Measurements from ENCODE around the gene PRKAR1A.
"Not testable (repeated sequence)": the region's sequence is repeated elsewhere in the genome, so short reads cannot be mapped to it uniquely, and the experiment has no call there.

PRKAR1A gene

DNA sequence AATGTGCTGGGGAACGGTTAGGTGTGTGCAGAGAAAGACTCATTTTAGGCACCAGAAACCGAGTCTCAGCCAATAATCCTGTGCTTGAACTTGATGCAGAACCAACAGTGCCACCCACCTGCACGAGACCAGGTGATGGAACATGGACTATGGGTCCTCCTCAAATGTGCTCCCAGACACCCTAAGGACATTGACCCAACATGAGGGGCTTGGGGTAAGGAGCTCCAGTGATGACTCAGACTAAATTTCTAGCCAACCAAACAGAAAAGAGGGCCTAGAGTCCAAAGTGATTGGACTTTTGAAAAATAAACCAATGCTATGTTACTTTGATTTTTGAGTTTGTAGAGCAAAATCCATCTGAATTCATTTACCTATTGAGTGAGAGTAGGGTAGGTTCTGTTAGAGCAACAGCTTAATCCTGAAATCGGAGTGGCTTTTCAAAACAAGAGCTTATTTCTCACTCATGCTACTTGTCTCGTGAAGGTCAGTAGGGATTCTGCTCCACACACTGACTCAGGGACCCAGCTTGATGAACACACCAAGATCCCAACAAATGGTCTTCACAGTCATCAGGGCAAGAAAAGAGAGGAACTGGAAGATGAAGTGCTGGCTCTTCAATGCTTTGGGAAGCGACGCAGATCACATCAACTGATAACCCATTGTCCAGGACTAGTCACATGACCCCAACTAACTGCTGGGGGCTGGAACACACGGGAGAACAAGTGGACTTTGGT lies 67.1 kb downstream of the PRKAR1A start:
- no peak for DNase-seq (ENCODE audit: low read depth in 2 of 2)

GRCh38 chr17:68580236-68580770 lies 68.1 kb downstream of the PRKAR1A start:
- DNase-seq (ENCODE audit: low read depth in 2 of 2): no peak

GRCh38 chr17:68581863-68582645 lies 69.8 kb downstream of the PRKAR1A start:
- no peak for DNase-seq (ENCODE audit: low read depth in 2 of 2)

- not testable (repeated sequence) for DNase-seq (ENCODE audit: low read depth in 2 of 2)
Measured at GRCh38 chr17:68582867-68583266, 70.6 kb downstream of the PRKAR1A start.

DNA sequence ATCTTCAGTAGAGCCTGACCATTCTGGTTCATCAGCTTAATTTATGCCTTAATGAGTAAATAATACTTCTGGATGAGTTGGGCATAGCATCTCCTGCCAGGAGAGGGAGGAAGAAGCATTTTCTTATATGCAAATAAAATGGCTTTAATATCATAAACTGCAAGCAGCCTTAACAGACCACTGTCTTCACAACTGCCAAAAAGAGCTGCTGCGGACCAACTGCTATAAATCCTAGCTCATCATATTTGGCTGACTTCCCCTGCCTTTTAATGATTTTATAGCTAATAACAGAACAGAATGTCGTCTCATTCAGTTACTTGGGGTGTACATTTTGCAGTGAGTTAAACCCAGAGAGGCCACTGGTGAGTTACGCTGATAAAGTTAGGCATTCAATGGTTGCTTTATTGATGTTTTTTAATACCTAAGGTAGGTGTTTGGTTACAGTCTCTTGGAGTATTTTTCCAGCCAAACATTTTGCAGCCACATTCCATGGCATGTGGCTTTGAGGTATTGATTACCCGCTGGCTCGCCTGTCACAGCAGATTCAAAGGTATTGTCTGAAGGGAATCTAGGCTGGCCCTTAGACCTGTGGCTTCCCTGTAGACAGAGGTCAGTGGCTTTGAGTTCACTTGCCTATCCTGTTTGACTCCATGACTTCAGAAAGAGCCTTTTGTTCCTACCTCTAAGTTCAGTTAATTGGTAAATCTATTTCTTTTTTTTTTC lies 72.5 kb downstream of the PRKAR1A start:
- no peak for DNase-seq (ENCODE audit: low read depth in 2 of 2)

GRCh38 chr17:68585643-68586042 lies 73.4 kb downstream of the PRKAR1A start:
- no peak for DNase-seq (ENCODE audit: low read depth in 2 of 2)

- DNase-seq (ENCODE audit: low read depth in 2 of 2): no peak
Measured at GRCh38 chr17:68587026-68587425, 74.8 kb downstream of the PRKAR1A start.

DNA sequence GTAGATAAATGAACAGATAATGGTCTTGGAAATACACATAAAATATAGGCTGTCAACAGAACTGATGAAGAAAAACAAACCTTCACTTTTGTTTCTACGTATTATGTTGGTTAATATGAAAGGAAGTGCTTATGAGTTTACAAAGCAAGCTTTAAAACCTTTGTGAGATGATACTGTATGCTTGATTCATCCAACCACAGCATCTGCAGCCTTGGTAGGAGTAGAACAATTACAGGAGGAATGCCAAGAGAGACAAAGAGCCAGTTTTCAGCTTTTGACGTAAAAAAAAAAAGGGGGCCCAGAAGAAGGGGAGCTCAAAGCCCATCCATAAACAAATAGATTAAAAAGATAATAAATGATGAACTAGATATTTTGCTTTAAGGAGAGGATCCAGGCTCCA lies 75.6 kb downstream of the PRKAR1A start:
- no peak for DNase-seq (ENCODE audit: low read depth in 2 of 2)

DNA sequence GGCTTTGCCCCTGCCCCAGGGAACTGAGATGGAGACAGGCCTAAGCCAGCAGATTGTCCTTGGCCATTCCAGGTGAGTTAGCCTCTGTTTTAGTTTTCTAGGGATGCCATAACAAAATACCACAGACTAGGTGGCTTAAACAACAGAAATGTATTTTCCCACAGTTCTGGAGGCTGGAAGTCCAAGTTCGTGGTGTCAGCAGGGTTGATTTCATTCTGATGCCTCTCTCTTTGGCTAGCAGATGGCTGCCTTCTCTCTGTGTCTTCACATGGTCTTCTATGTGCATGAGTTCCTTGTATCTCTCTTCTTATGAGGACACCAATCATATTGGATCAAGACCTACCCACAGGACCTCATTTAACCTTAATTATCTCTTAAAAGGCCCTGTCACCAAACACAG lies 76.1 kb downstream of the PRKAR1A start:
- DNase-seq (ENCODE audit: low read depth in 2 of 2): no peak

- no peak for DNase-seq (ENCODE audit: low read depth in 2 of 2)
Measured at GRCh38 chr17:68589086-68589485, 76.9 kb downstream of the PRKAR1A start.

DNA sequence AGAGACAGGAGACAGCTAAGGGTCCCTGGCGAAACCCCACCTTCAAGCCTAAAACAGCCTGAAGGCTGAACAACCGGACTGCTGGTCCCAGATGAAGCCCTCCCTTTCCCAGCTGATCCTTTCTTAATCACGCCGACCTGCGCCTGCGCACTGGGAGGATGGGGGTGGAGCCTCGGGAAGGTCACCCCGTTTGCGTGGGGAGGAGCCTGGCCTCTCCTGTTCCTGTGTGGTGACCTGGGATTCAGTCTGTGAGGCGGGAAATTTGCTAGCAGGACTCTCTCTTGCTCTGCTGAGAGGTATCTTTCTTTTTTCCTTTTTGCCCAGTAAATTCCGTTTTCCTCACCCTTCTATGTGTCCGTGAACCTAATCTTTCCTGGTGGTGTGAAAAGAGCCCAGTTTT lies 79.4 kb downstream of the PRKAR1A start:
- DNase-seq (ENCODE audit: low read depth in 2 of 2): no peak

- DNase-seq (ENCODE audit: low read depth in 2 of 2): no peak
Measured at GRCh38 chr17:68592009-68592408, 79.8 kb downstream of the PRKAR1A start.

DNA sequence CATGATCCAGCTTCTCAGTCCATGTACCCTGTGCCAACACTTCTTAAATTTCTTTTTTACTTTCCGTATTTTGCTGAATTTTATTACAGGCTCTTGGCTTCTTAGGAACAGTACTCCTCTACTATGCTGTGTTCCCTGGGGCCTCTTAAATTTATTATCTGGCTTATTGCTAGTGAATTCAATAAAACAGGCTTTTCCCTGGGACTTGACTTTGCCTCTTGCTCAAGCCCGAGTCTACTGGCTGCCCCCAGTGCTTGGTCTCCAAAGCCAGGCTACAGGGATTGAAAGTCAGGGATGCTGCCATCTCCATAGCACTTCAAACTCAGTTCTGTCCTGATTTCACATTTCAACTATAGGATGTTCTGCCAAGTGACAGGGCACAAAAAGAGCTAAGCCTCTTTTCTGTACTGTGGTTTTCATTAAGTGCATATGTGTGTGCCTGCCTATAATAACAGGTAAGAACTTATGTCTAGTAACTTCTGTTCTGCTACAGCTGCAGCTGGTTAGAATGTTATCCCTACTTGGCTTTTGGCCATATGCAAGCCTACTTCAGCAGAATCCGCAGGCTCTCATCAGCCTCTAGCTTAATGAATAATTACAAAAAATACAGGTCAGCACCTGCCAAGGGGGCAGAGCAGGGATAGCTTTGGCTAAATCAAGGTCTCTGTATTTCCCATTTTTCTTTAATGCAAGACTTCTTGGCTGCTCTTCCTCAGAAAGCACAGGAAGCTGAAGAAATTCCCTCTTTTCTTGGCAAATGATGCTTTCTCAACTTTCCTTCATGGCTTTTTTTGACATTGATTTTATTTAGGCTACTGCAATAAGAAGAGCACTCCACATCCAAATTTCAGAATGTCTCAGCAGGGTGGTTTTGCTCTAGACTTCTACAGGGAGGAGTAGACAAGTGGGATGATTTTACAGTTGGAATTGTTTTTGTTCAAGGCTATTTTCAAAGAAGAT lies 80.7 kb downstream of the PRKAR1A start:
- DNase-seq (ENCODE audit: low read depth in 2 of 2): no peak

GRCh38 chr17:68594552-68594951 lies 82.3 kb downstream of the PRKAR1A start:
- no peak for DNase-seq (ENCODE audit: low read depth in 2 of 2)

- no peak for DNase-seq (ENCODE audit: low read depth in 2 of 2)
Measured at GRCh38 chr17:68595496-68595895, 83.3 kb downstream of the PRKAR1A start.

DNA sequence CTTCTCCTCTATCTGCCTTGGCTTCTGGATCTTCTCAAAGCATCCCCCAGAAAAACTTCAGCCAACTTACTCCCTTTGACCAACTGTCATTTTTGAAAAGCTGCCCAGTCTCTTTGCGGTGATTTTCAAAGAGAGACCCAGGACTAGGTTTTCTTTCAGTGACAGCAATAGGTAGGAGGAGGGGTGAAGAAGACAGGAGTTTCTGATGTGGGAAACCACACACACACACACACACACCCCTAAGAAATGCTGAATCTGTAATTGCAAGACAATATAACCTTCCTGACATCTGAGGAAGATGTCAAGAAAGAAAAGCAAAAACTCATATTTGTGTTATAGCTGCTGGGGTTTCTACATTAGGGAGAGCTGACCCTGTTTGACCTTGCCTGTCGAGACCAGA lies 83.8 kb downstream of the PRKAR1A start:
- no peak for DNase-seq (ENCODE audit: low read depth in 2 of 2)

DNA sequence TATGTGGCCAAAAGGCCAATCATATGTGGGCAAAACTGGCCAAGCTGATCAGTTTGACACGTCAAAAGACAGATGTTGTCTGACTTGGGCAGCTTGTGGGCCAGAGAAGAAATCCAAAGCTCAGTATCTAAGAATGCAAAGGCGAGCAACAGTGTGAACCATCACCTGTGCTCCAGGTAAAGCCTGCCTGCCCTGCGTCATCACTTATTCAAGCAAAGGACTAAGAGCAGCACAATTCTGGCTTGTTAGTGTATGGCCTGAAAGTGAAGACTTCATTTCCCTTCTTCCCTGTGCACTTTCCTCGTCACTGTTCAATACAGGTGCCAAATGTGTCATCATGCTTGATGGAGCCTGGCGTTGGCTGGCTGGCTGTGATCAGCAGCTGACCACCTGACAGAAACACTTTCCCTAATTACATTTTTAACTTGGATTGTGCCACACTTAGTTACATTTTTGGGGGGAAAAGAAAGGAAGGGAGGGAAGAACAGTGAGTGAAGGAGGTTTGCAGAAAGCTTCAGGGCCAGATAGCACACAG lies 84.2 kb downstream of the PRKAR1A start:
- DNase-seq (ENCODE audit: low read depth in 2 of 2): no peak

DNA sequence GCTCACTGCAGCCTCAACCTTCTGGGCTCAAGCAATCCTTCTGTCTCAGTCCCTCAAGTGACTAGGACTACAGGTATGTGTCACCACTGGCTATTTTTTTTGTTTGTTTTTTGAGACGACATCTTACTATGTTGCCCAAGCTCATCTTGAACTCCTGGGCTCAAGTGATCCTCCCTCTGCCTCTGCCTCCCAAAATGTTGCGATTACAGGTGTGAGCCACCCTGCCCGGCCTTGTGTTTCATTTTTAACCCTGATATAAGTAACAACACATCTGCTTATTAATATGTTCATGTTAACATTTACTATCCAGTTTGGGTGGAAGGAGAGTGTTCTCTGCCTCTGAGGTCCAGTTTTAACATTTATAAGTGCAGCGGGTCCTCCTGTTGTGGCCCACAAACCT lies 85.8 kb downstream of the PRKAR1A start:
- no peak for DNase-seq (ENCODE audit: low read depth in 2 of 2)

- no peak for DNase-seq (ENCODE audit: low read depth in 2 of 2)
Measured at GRCh38 chr17:68598545-68598961, 86.3 kb downstream of the PRKAR1A start.

GRCh38 chr17:68599091-68599490 lies 86.9 kb downstream of the PRKAR1A start:
- DNase-seq (ENCODE audit: low read depth in 2 of 2): no peak

GRCh38 chr17:68599552-68600066 lies 87.4 kb downstream of the PRKAR1A start:
- no peak for DNase-seq (ENCODE audit: low read depth in 2 of 2)

Measured in stimulated activated CD8-positive, alpha-beta memory T cell treated with anti-CD3 and anti-CD28 coated beads, Interleukin-2, amount 100 ng/mL, for 1 hour (primary cell).